HEK293 (cell line): ENCODE measurements around the gene ARHGAP15.

Experiments used
- CTCF ChIA-PET: fragments of 350-600 bp; formaldehyde crosslinking; extraction: SDS; loops from one replicate; lab custom pipeline; 2021; ENCODE audit warnings: antibody characterized with exemption; lab: Yijun Ruan, JAX
- POLR2A ChIA-PET: fragments of 300-600 bp; formaldehyde crosslinking; extraction: SDS; loops from one replicate; lab custom pipeline; 2020; ENCODE audit warnings: antibody characterized with exemption, inconsistent platforms; lab: Yijun Ruan, JAX
- H3K27ac ChIP-seq: fragments of 200-500 bp; sonication (Bioruptor generic); 2 replicates; pipeline ENCODE4 v1.5.1; 2014; ENCODE audit warnings: low read depth, low read length, control low read depth, inconsistent platforms; ENCODE audit errors: extremely low read depth
- H3K36me3 ChIP-seq, 2 experiments: fragments of 200-500 bp in 1 of 2; sonication (Bioruptor generic) in 1 of 2; 1 replicate in 1 of 2; 2 replicates in 1 of 2; pipeline ENCODE4 v1.5.1; 2014 to 2017; ENCODE audit warnings: inconsistent platforms in 2 of 2, low read length in 2 of 2; ENCODE audit not compliant: control insufficient read depth in 2 of 2, insufficient read depth in 1 of 2
- H3K4me1 ChIP-seq: fragments of 200-500 bp; sonication (Bioruptor generic); 2 replicates; pipeline ENCODE4 v1.5.1; 2014; ENCODE audit warnings: mild to moderate bottlenecking, low read length, inconsistent platforms; ENCODE audit not compliant: control insufficient read depth, insufficient read depth
- H3K4me3 ChIP-seq: 2 replicates; pipeline ENCODE4 v1.5.1; 2011; ENCODE audit warnings: low read depth, mild to moderate bottlenecking, control low read depth, low read length, moderate library complexity
- H3K9me3 ChIP-seq: fragments of 200-500 bp; sonication (Bioruptor generic); 2 replicates; pipeline ENCODE4 v1.5.1; 2014; ENCODE audit warnings: low read depth, low read length, inconsistent platforms; ENCODE audit not compliant: control insufficient read depth, insufficient read depth
- KLF1 ChIP-seq: fragments of 450-650 bp; formaldehyde crosslinking; IDR thresholded peaks from 2 replicates; pipeline ENCODE4 v1.5.1; 2016; ENCODE audit warnings: missing biosample characterization, missing genetic modification characterization
- KLF9 ChIP-seq: fragments of 450-650 bp; formaldehyde crosslinking; IDR thresholded peaks from 2 replicates; pipeline ENCODE4 v1.5.1; 2016; ENCODE audit warnings: missing biosample characterization, missing genetic modification characterization, low read depth
- MZF1 ChIP-seq: fragments of 450-650 bp; formaldehyde crosslinking; IDR thresholded peaks from 2 replicates; pipeline ENCODE4 v1.5.1; 2017; ENCODE audit warnings: missing biosample characterization, missing genetic modification characterization, borderline replicate concordance
- WT1 ChIP-seq: fragments of 450-650 bp; formaldehyde crosslinking; IDR thresholded peaks from 2 replicates; pipeline ENCODE4 v1.5.1; 2016; ENCODE audit warnings: missing biosample characterization, missing genetic modification characterization
- ZBTB17 ChIP-seq: fragments of 450-650 bp; formaldehyde crosslinking; IDR thresholded peaks from 2 replicates; pipeline ENCODE4 v1.5.1; 2016; ENCODE audit warnings: missing biosample characterization, missing genetic modification characterization
- ZBTB20 ChIP-seq: fragments of 450-650 bp; formaldehyde crosslinking; IDR thresholded peaks from 2 replicates; pipeline ENCODE4 v1.5.1; 2016; ENCODE audit warnings: missing biosample characterization, missing genetic modification characterization
- ZBTB7A ChIP-seq: fragments of 450-650 bp; formaldehyde crosslinking; IDR thresholded peaks from 2 replicates; pipeline ENCODE4 v1.5.1; 2016; ENCODE audit warnings: low read depth, missing biosample characterization, missing genetic modification characterization
- ZFP41 ChIP-seq: fragments of 450-650 bp; formaldehyde crosslinking; IDR thresholded peaks from 2 replicates; pipeline ENCODE4 v1.5.1; 2016; ENCODE audit warnings: missing biosample characterization, missing genetic modification characterization, borderline replicate concordance
- ZNF132 ChIP-seq: fragments of 450-650 bp; formaldehyde crosslinking; IDR thresholded peaks from 2 replicates; pipeline ENCODE4 v1.5.1; 2017; ENCODE audit warnings: missing biosample characterization, missing genetic modification characterization, borderline replicate concordance
- ZNF146 ChIP-seq: fragments of 450-650 bp; formaldehyde crosslinking; IDR thresholded peaks from 2 replicates; pipeline ENCODE4 v1.5.1; 2016; ENCODE audit warnings: missing biosample characterization, missing genetic modification characterization
- ZNF157 ChIP-seq: fragments of 450-650 bp; formaldehyde crosslinking; IDR thresholded peaks from 2 replicates; pipeline ENCODE4 v1.5.1; 2016; ENCODE audit warnings: missing biosample characterization, missing genetic modification characterization
- ZNF341 ChIP-seq: fragments of 450-650 bp; formaldehyde crosslinking; IDR thresholded peaks from 2 replicates; pipeline ENCODE4; 2016; ENCODE audit warnings: low read depth, missing biosample characterization, missing genetic modification characterization
- ZNF350 ChIP-seq: fragments of 450-650 bp; formaldehyde crosslinking; IDR thresholded peaks from 2 replicates; pipeline ENCODE4 v1.5.0; 2017; ENCODE audit warnings: missing biosample characterization, mild to moderate bottlenecking, missing genetic modification characterization
- ZNF354C ChIP-seq: fragments of 450-650 bp; formaldehyde crosslinking; IDR thresholded peaks from 2 replicates; pipeline ENCODE4 v1.5.1; 2016; ENCODE audit warnings: missing biosample characterization, missing genetic modification characterization, low read depth, borderline replicate concordance
- ZNF366 ChIP-seq: fragments of 450-650 bp; formaldehyde crosslinking; conservative IDR thresholded peaks from 2 replicates; pipeline ENCODE4 v1.5.1; 2016; ENCODE audit warnings: missing biosample characterization, missing genetic modification characterization
- ZNF514 ChIP-seq: fragments of 450-650 bp; formaldehyde crosslinking; IDR thresholded peaks from 2 replicates; pipeline ENCODE4 v1.5.1; 2016; ENCODE audit warnings: missing biosample characterization, missing genetic modification characterization
- ZNF521 ChIP-seq: fragments of 450-650 bp; formaldehyde crosslinking; IDR thresholded peaks from 2 replicates; pipeline ENCODE4 v1.5.1; 2017; ENCODE audit warnings: missing biosample characterization, mild to moderate bottlenecking, missing genetic modification characterization
- ZNF544 ChIP-seq: fragments of 450-650 bp; formaldehyde crosslinking; IDR thresholded peaks from 2 replicates; pipeline ENCODE4 v1.5.0; 2017; ENCODE audit warnings: missing biosample characterization, missing genetic modification characterization
- ZNF549 ChIP-seq: fragments of 450-650 bp; IDR thresholded peaks from 2 replicates; pipeline ENCODE4 v1.5.1; 2018; ENCODE audit warnings: missing biosample characterization, missing genetic modification characterization, mild to moderate bottlenecking, inconsistent platforms, moderate library complexity
- ZNF555 ChIP-seq: fragments of 450-650 bp; formaldehyde crosslinking; conservative IDR thresholded peaks from 2 replicates; pipeline ENCODE4 v1.5.1; 2017; ENCODE audit warnings: missing biosample characterization, mild to moderate bottlenecking, missing genetic modification characterization, inconsistent platforms
- ZNF561 ChIP-seq: fragments of 450-650 bp; IDR thresholded peaks from 2 replicates; pipeline ENCODE4 v1.5.1; 2018; ENCODE audit warnings: missing biosample characterization, missing genetic modification characterization, borderline replicate concordance
- ZNF624 ChIP-seq: fragments of 450-650 bp; formaldehyde crosslinking; IDR thresholded peaks from 2 replicates; pipeline ENCODE4 v1.5.1; 2017; ENCODE audit warnings: missing biosample characterization, missing genetic modification characterization
- ZNF660 ChIP-seq: fragments of 450-650 bp; IDR thresholded peaks from 2 replicates; pipeline ENCODE4 v1.5.1; 2018; ENCODE audit warnings: missing biosample characterization, mild to moderate bottlenecking, missing genetic modification characterization
- ZNF701 ChIP-seq: fragments of 450-650 bp; formaldehyde crosslinking; IDR thresholded peaks from 2 replicates; pipeline ENCODE4 v1.5.1; 2016; ENCODE audit warnings: missing biosample characterization, missing genetic modification characterization
- ZNF747 ChIP-seq: fragments of 450-650 bp; formaldehyde crosslinking; IDR thresholded peaks from 2 replicates; pipeline ENCODE4 v1.5.1; 2016; ENCODE audit warnings: missing biosample characterization, missing genetic modification characterization
- ZNF843 ChIP-seq: fragments of 450-650 bp; formaldehyde crosslinking; IDR thresholded peaks from 2 replicates; pipeline ENCODE4 v1.5.1; 2016; ENCODE audit warnings: missing biosample characterization, missing genetic modification characterization
- TF ChIP-seq, protein P1 (sequence below): fragments of 450-650 bp; formaldehyde crosslinking; IDR thresholded peaks from 2 replicates; pipeline ENCODE4 v1.5.1; 2017; ENCODE audit warnings: missing biosample characterization, missing genetic modification characterization
- TF ChIP-seq, protein P2 (sequence below): fragments of 450-650 bp; formaldehyde crosslinking; IDR thresholded peaks from 2 replicates; pipeline ENCODE4 v1.5.1; 2016; ENCODE audit warnings: missing biosample characterization, missing genetic modification characterization

ARHGAP15 gene

DNA sequence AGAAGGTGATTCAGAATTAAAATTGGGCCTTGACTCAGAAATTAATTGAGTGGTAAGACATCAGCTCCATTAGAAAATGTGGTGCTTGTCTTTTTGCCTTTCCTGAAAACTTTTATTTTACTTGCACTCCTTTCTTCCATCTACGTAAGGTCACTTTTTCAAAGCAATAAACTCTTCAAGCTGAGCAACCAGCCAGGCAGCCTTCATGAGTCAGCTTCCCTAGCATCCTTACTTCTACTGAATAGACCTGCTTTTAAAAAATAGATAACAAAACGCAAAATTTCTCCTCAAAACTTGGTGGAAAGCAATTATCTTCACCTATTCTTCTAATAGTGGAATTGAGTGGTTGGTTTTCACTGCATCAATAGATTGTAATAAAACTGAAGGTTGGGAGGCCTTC, 504.2 kb downstream of the ARHGAP15 start:
- ChIA-PET CTCF (no interaction called here), POLR2A (no interaction called here)
- no peaks in the 10 kb centered on the region for H3K36me3 ChIP-seq
- no peak overlapping the region for H3K4me3 ChIP-seq
- no peaks in the 10 kb centered on the region for H3K9me3 ChIP-seq
- H3K4me1 ChIP-seq, result 0 out of 2 replicates have a peak, but pooled peaks cover 4% of the 10 kb centered on the region
- no peak overlapping the region for H3K27ac ChIP-seq
- TF ChIP-seq ZBTB7A (tag by site-specific recombination) (no peak), KLF9 (no peak), ZBTB17 (tag by site-specific recombination) (no peak), ZNF157 (tag by site-specific recombination) (no peak), ZNF747 (tag by site-specific recombination) (no peak), ZNF624 (tag by site-specific recombination) (no peak), ZNF660 (no peak), ZNF549 (tag by site-specific recombination) (no peak), MZF1 (tag by site-specific recombination) (no peak), ZNF555 (tag by site-specific recombination) (no peak), WT1 (tag by site-specific recombination) (no peak), ZNF521 (tag by site-specific recombination) (no peak), ZNF514 (tag by site-specific recombination) (no peak), ZNF350 (no peak), KLF1 (no peak), ZNF366 (tag by site-specific recombination) (no peak)
- TF ChIP-seq, protein P1, sequence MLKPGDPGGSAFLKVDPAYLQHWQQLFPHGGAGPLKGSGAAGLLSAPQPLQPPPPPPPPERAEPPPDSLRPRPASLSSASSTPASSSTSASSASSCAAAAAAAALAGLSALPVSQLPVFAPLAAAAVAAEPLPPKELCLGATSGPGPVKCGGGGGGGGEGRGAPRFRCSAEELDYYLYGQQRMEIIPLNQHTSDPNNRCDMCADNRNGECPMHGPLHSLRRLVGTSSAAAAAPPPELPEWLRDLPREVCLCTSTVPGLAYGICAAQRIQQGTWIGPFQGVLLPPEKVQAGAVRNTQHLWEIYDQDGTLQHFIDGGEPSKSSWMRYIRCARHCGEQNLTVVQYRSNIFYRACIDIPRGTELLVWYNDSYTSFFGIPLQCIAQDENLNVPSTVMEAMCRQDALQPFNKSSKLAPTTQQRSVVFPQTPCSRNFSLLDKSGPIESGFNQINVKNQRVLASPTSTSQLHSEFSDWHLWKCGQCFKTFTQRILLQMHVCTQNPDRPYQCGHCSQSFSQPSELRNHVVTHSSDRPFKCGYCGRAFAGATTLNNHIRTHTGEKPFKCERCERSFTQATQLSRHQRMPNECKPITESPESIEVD, result no peak

DNA sequence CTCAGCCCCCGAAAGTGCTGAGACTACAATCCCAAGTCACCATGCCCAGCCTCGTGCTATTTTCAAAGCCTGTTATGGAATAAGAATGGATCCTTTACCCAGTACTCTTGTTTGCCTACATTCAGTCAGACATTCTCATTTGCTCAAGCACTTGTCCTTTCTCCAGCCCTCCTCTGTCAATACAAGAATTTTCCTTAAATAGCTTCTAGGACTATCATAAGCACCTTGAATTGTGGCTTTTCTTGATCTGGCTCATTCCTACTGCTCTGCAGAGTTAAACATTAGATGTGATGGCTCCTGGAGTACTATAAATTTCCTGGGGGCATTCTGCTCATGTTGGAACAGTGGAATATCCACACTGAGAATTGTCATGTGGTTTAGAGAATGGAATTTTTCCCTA, 506.1 kb downstream of the ARHGAP15 start:
- Histone ChIP-seq H3K4me3 (no peak overlapping the region), H3K4me1 (no peaks in the 10 kb centered on the region), H3K27ac (no peak overlapping the region), H3K9me3 (no peaks in the 10 kb centered on the region), H3K36me3 (no peaks in the 10 kb centered on the region)
- TF ChIP-seq ZNF146 (tag by site-specific recombination) (no peak), ZBTB20 (tag by site-specific recombination) (no peak), ZBTB17 (tag by site-specific recombination) (no peak), ZNF701 (tag by site-specific recombination) (no peak), ZNF843 (tag by site-specific recombination) (no peak), ZNF544 (tag by site-specific recombination) (no peak), ZNF132 (tag by site-specific recombination) (no peak), ZNF747 (tag by site-specific recombination) (no peak), ZNF561 (tag by site-specific recombination) (no peak), ZFP41 (tag by site-specific recombination) (no peak), ZNF354C (tag by site-specific recombination) (no peak), ZNF341 (no peak)
- TF ChIP-seq, protein P2, sequence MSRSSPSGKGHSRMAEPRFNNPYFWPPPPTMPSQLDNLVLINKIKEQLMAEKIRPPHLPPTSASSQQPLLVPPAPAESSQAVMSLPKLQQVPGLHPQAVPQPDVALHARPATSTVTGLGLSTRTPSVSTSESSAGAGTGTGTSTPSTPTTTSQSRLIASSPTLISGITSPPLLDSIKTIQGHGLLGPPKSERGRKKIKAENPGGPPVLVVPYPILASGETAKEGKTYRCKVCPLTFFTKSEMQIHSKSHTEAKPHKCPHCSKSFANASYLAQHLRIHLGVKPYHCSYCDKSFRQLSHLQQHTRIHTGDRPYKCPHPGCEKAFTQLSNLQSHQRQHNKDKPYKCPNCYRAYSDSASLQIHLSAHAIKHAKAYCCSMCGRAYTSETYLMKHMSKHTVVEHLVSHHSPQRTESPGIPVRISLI (tag by site-specific recombination), result no peak
- ChIA-PET CTCF (interaction anchor here (0.7 kb wide), 1 partner anchor 439 kb away, joined by 4 read pairs; no protein-coding TSS in a partner anchor), POLR2A (no interaction called here)
